ENCODE measurements around the gene IMPA2.
"Not testable (repeated sequence)": the region's sequence is repeated elsewhere in the genome, so short reads cannot be mapped to it uniquely, and the experiment has no call there.

The IMPA2 gene

GRCh38 chr18:12061685-12062084 is 80.4 kb downstream of the IMPA2 start:
- TF ChIP-seq CTCF (IDR thresholded peaks at IDR 0.05; ENCODE audit: low read depth, low read length), result no peak
- H3K4me3 ChIP-seq (ENCODE audit: low read depth, low read length), result no peak overlapping the region

- no peak overlapping the region for H3K4me3 ChIP-seq (ENCODE audit: low read depth, low read length)
- no peak for TF ChIP-seq CTCF (IDR thresholded peaks at IDR 0.05; ENCODE audit: low read depth, low read length)
These were observed 81.7 kb downstream of the IMPA2 start for GRCh38 chr18:12062974-12063373.

- no peak for TF ChIP-seq CTCF (IDR thresholded peaks at IDR 0.05; ENCODE audit: low read depth, low read length)
- no peak overlapping the region for H3K4me3 ChIP-seq (ENCODE audit: low read depth, low read length)
These were observed 82.9 kb downstream of the IMPA2 start for GRCh38 chr18:12064086-12064763.

- TF ChIP-seq CTCF (IDR thresholded peaks at IDR 0.05; ENCODE audit: low read depth, low read length), result no peak
These were observed 84.1 kb downstream of the IMPA2 start for GRCh38 chr18:12065397-12065796.

GRCh38 chr18:12066910-12067511 is 85.7 kb downstream of the IMPA2 start:
- H3K4me3 ChIP-seq (ENCODE audit: low read depth, low read length), result no peak overlapping the region
- TF ChIP-seq CTCF (IDR thresholded peaks at IDR 0.05; ENCODE audit: low read depth, low read length), result no peak

More at GRCh38 chr18:12065397-12065796, 84.1 kb downstream of the IMPA2 start:
- H3K4me3 ChIP-seq (ENCODE audit: low read depth, low read length), result no peak overlapping the region

- TF ChIP-seq CTCF (IDR thresholded peaks at IDR 0.05; ENCODE audit: low read depth, low read length), result no peak
- no peak overlapping the region for H3K4me3 ChIP-seq (ENCODE audit: low read depth, low read length)
These were observed 86.4 kb downstream of the IMPA2 start for GRCh38 chr18:12067671-12068070.

- H3K4me3 ChIP-seq (ENCODE audit: low read depth, low read length), result not testable (repeated sequence)
These were observed 87.1 kb downstream of the IMPA2 start for GRCh38 chr18:12068316-12068949.
